SK-N-SH (cell line): ENCODE results near the gene CDH13. TPM values are rescaled to one million over a fixed set of nuclear protein-coding genes. Genes with fewer than 3 reads are reported as not detected.

Experiments used
- CTCF ChIA-PET: fragments of 300-600, 350-600 bp; formaldehyde crosslinking; extraction: SDS; loops from one replicate; lab custom pipeline; 2021; lab: Yijun Ruan, JAX
- POLR2A ChIA-PET: fragments of 350-600 bp; sonication (Branson Sonifier 250); formaldehyde crosslinking; extraction: SDS; loops from one replicate; lab custom pipeline; 2020; ENCODE audit warnings: antibody characterized with exemption, inconsistent platforms; lab: Yijun Ruan, JAX
- DNase-seq: peaks from one replicate; pipeline ENCODE4 v3.0.0; 2012
- H2AFZ ChIP-seq: fragments of 200-600 bp; sonication (generic); 2 replicates; pipeline ENCODE4 v1.8.1; 2016; ENCODE audit warnings: antibody characterized with exemption, mild to moderate bottlenecking, low read depth
- H3F3A ChIP-seq: fragments of 200-600 bp; sonication (generic); replicated peaks from 2 replicates; pipeline ENCODE3; 2016; ENCODE audit warnings: antibody characterized with exemption, mild to moderate bottlenecking; ENCODE audit not compliant: insufficient read depth
- H3K27ac ChIP-seq, 2 experiments: fragments of 200-500 bp in 1 of 2; fragments of 200-600 bp in 1 of 2; sonication (Bioruptor generic) in 1 of 2; sonication (generic), shearing (Covaris generic) in 1 of 2; 2 replicates each; pipeline versions ENCODE4 v1.5.1 to v1.6.1; 2014 to 2016; ENCODE audit warnings: low read depth in 2 of 2, inconsistent platforms in 1 of 2, low read length in 1 of 2, mild to moderate bottlenecking in 1 of 2, mixed read lengths in 1 of 2
- H3K27me3 ChIP-seq: fragments of 200-600 bp; sonication (generic), shearing (Covaris generic); 2 replicates; pipeline ENCODE4 v1.6.1; 2016; ENCODE audit warnings: mixed run types; ENCODE audit not compliant: insufficient read depth
- H3K36me3 ChIP-seq, 2 experiments: fragments of 200-500 bp in 1 of 2; fragments of 200-600 bp in 1 of 2; sonication (Bioruptor generic) in 1 of 2; sonication (generic) in 1 of 2; replicated peaks in 1 of 2; 2 replicates each; pipeline versions ENCODE3 to v1.5.1; 2014 to 2016; ENCODE audit warnings: low read length in 1 of 2, mild to moderate bottlenecking in 1 of 2; ENCODE audit not compliant: insufficient read depth in 2 of 2, control insufficient read depth in 1 of 2
- H3K4me1 ChIP-seq, 2 experiments: fragments of 200-500 bp in 1 of 2; fragments of 200-600 bp in 1 of 2; sonication (Bioruptor generic) in 1 of 2; sonication (generic), shearing (Covaris generic) in 1 of 2; 2 replicates each; pipeline versions ENCODE4 v1.5.1 to v1.6.1; 2014 to 2016; ENCODE audit warnings: low read depth in 1 of 2, low read length in 1 of 2, mixed run types in 1 of 2; ENCODE audit not compliant: insufficient read depth in 2 of 2, control insufficient read depth in 1 of 2
- H3K4me2 ChIP-seq: fragments of 200-600 bp; sonication (generic), shearing (Covaris generic); 2 replicates; pipeline ENCODE4 v1.6.1; 2017; ENCODE audit warnings: mixed run types
- H3K4me3 ChIP-seq, 2 experiments: fragments of 200-500 bp in 1 of 2; fragments of 200-600 bp in 1 of 2; sonication (Bioruptor generic) in 1 of 2; sonication (generic), shearing (Covaris generic) in 1 of 2; 2 replicates each; pipeline versions ENCODE4 v1.5.1 to v1.8.1; 2014 to 2016; ENCODE audit warnings: low read depth in 2 of 2, inconsistent platforms in 1 of 2, low read length in 1 of 2, mild to moderate bottlenecking in 1 of 2, mixed read lengths in 1 of 2, moderate library complexity in 1 of 2
- H3K79me2 ChIP-seq: fragments of 200-600 bp; sonication (generic); 2 replicates; pipeline ENCODE4 v1.8.1; 2017; ENCODE audit warnings: mild to moderate bottlenecking; ENCODE audit not compliant: insufficient read depth
- H3K9ac ChIP-seq: fragments of 200-600 bp; sonication (generic); 2 replicates; pipeline ENCODE4 v1.6.1; 2017; ENCODE audit warnings: mixed run types
- H3K9me2 ChIP-seq: fragments of 200-600 bp; sonication (generic); 2 replicates; pipeline ENCODE4 v1.6.1; 2017; ENCODE audit warnings: mixed run types
- H3K9me3 ChIP-seq: fragments of 200-600 bp; sonication (generic); 2 replicates; pipeline ENCODE4 v1.6.1; 2017; ENCODE audit warnings: mixed run types, mild to moderate bottlenecking, moderate library complexity
- H4K20me1 ChIP-seq: fragments of 200-600 bp; sonication (generic); 2 replicates; pipeline ENCODE4 v1.6.1; 2017; ENCODE audit warnings: mild to moderate bottlenecking, mixed run types; ENCODE audit not compliant: insufficient read depth
- CHD2 ChIP-seq: fragments of 150-350 bp; IDR thresholded peaks from 2 replicates; pipeline ENCODE4 v1.6.1; 2018; ENCODE audit warnings: low read length; ENCODE audit not compliant: partially characterized antibody
- CTCF ChIP-seq: fragments of 200-600 bp; sonication (generic); IDR thresholded peaks from 2 replicates; pipeline ENCODE4 v1.6.1; 2017; ENCODE audit warnings: antibody characterized with exemption, mild to moderate bottlenecking, moderate library complexity
- EZH2phosphoT487 ChIP-seq: fragments of 200-600 bp; sonication (generic); IDR thresholded peaks from 2 replicates; pipeline ENCODE4 v1.6.1; 2017; ENCODE audit warnings: low read depth, mixed run types, mild to moderate bottlenecking, antibody characterized with exemption, moderate library complexity, borderline replicate concordance
- FOSL2 ChIP-seq: IDR thresholded peaks from 2 replicates; pipeline ENCODE4 v1.4.0; 2012; ENCODE audit warnings: low read depth, mild to moderate bottlenecking, moderate library complexity, borderline replicate concordance
- FOXJ3 ChIP-seq: sonication (generic); formaldehyde crosslinking; IDR thresholded peaks from 2 replicates; pipeline ENCODE4 v1.5.1; 2020; ENCODE audit warnings: mild to moderate bottlenecking, missing genetic modification reagents
- GATA2 ChIP-seq: sonication (generic); formaldehyde crosslinking; IDR thresholded peaks from 2 replicates; pipeline ENCODE4 v1.5.0; 2020; ENCODE audit warnings: mild to moderate bottlenecking, missing genetic modification reagents
- IRF3 ChIP-seq: fragments of 150-350 bp; IDR thresholded peaks from 2 replicates; pipeline ENCODE4 v1.6.1; 2016; ENCODE audit warnings: mild to moderate bottlenecking, low read depth, low read length
- JUND ChIP-seq: IDR thresholded peaks from 2 replicates; pipeline ENCODE4 v1.4.0; 2012
- MEF2A ChIP-seq: IDR thresholded peaks from 2 replicates; pipeline ENCODE4 v1.4.0; 2012; ENCODE audit warnings: low read depth, borderline replicate concordance
- NFIC ChIP-seq: IDR thresholded peaks from 2 replicates; pipeline ENCODE4 v1.4.0; 2012; ENCODE audit warnings: borderline replicate concordance
- NRF1 ChIP-seq: IDR thresholded peaks from 2 replicates; pipeline ENCODE4 v1.6.1; 2012; ENCODE audit warnings: low read depth, mild to moderate bottlenecking, low read length
- PBX3 ChIP-seq: IDR thresholded peaks from 2 replicates; pipeline ENCODE4; 2012
- POLR2AphosphoS5 ChIP-seq: IDR thresholded peaks from 2 replicates; pipeline ENCODE4 v1.6.1; 2012; ENCODE audit warnings: low read depth, low read length
- RAD21 ChIP-seq: IDR thresholded peaks from 2 replicates; pipeline ENCODE4 v1.6.1; 2012; ENCODE audit warnings: mild to moderate bottlenecking, low read length
- REST ChIP-seq: IDR thresholded peaks from 2 replicates; pipeline ENCODE4 v1.6.1; 2012; ENCODE audit warnings: mild to moderate bottlenecking, low read depth, low read length, moderate library complexity
- RFX5 ChIP-seq: IDR thresholded peaks from 2 replicates; pipeline ENCODE4 v1.6.1; 2012; ENCODE audit warnings: mild to moderate bottlenecking, improper control_type of control experiment, low read length
- SMC3 ChIP-seq: IDR thresholded peaks from 2 replicates; pipeline ENCODE4 v1.6.1; 2012; ENCODE audit warnings: low read depth, low read length, improper control_type of control experiment
- TAF1 ChIP-seq: IDR thresholded peaks from 2 replicates; pipeline ENCODE4 v1.6.1; 2012; ENCODE audit warnings: low read depth, mild to moderate bottlenecking, low read length, moderate library complexity, borderline replicate concordance
- TCF12 ChIP-seq: IDR thresholded peaks from 2 replicates; pipeline ENCODE4 v1.4.0; 2012
- TEAD4 ChIP-seq: IDR thresholded peaks from 2 replicates; pipeline ENCODE4 v1.4.0; 2012; ENCODE audit warnings: mild to moderate bottlenecking, borderline replicate concordance; ENCODE audit not compliant: insufficient read depth
- USF2 ChIP-seq: fragments of 150-350 bp; IDR thresholded peaks from 2 replicates; pipeline ENCODE4 v1.6.1; 2017; ENCODE audit warnings: antibody characterized with exemption, low read length, low read depth, borderline replicate concordance
- YY1 ChIP-seq: IDR thresholded peaks from 2 replicates; pipeline ENCODE4 v1.4.0; 2012; ENCODE audit warnings: low read depth, mild to moderate bottlenecking
- WGBS: methylation state at CpG from one replicate; pipeline ENCODE4 v1.1.6; 2017; ENCODE audit warnings: low lambda C conversion rate; 5-methylcytosine and 5-hydroxymethylcytosine counted together
- polyA plus RNA-seq, 3 experiments: library from polyadenylated mRNA; depleted of rRNA; stranded (reverse); fragments of >200 nt; gene quantifications; 2 replicates each; pipeline ENCODE4 v1.2.3, GENCODE V29; 2012

Gene CDH13
- polyA plus RNA-seq, 1 of the 3 experiments (the other 2 are of a cell fraction) = 93.0 TPM

GRCh38 chr16:83075956-83076355 lies 449.2 kb downstream of the CDH13 start (continued):
- TF ChIP-seq PBX3 (no peak), NFIC (no peak), SMC3 (no peak), FOSL2 (no peak), FOXJ3 (no peak), TEAD4 (no peak), YY1 (no peak), NRF1 (no peak)

- no peaks in the 10 kb centered on the region for H3K36me3 ChIP-seq
- POLR2A ChIA-PET = no interaction called here
- no peaks in the 10 kb centered on the region for H3K4me1 ChIP-seq
- no peak overlapping the region for H3K4me2 ChIP-seq
- no peaks in the 10 kb centered on the region for H3K27me3 ChIP-seq
- H3K27ac ChIP-seq = no peak overlapping the region
- H3K9me3 ChIP-seq = 0 out of 2 replicates have a peak, but pooled peaks cover 3% of the 10 kb centered on the region
- WGBS = 5% methylated on average over 3 of the region's 3 CpGs
- H3K4me3 ChIP-seq = no peak overlapping the region
- no peak overlapping the region for H2AFZ ChIP-seq
- DNase-seq = no peak
- TF ChIP-seq USF2 (no peak), RAD21 (no peak), TCF12 (no peak), JUND (no peak), IRF3 (no peak), PBX3 (no peak), TAF1 (no peak), REST (no peak), GATA2 (CRISPR knock-in tag) (no peak), CHD2 (no peak), RFX5 (no peak), POLR2AphosphoS5 (no peak), FOXJ3 (no peak), NRF1 (no peak), EZH2phosphoT487 (no peak), NFIC (no peak), CTCF (no peak), MEF2A (no peak)
- TF ChIP-seq, all 33 proteins: peak for 0
- CTCF ChIA-PET = no interaction called here
- Histone ChIP-seq H3K9ac (no peak overlapping the region), H3K79me2 (no peaks in the 10 kb centered on the region), H3K9me2 (no peaks in the 10 kb centered on the region), H4K20me1 (no peaks in the 10 kb centered on the region), H3F3A (no peaks in the 10 kb centered on the region)
Observed at GRCh38 chr16:83083361-83083760, 456.6 kb downstream of the CDH13 start.
